Measurements from ENCODE around the gene PARVA.
"Not testable (repeated sequence)": the region's sequence is repeated elsewhere in the genome, so short reads cannot be mapped to it uniquely, and the experiment has no call there.

PARVA gene

DNA sequence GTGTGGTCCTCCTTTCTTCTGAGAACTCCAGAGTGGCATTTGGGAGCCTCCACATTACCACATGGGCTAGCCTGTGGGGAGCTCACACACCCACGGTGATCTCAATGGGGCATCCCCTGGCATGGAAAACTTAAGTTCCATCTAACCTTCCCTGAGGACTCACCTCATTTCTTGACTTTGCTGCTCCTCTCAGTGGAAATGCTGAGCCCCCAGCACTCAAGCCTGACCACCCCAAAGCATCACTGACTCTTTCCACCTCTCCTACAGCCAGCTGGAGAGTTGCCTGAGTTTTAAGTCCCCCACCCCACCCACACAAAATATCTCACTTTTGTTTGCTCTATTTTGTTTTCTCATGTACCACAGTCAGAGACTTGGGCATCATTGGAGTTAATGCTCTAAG, 23.8 kb upstream of the PARVA start:
- DNase-seq (ENCODE audit: low read depth) = no peak
- H3K4me3 ChIP-seq (replicated peaks; ENCODE audit: low read depth, low read length) = no peak overlapping the region
- TF ChIP-seq CTCF (IDR thresholded peaks at IDR 0.05; ENCODE audit: low read length, missing control alignments) = no peak

DNA sequence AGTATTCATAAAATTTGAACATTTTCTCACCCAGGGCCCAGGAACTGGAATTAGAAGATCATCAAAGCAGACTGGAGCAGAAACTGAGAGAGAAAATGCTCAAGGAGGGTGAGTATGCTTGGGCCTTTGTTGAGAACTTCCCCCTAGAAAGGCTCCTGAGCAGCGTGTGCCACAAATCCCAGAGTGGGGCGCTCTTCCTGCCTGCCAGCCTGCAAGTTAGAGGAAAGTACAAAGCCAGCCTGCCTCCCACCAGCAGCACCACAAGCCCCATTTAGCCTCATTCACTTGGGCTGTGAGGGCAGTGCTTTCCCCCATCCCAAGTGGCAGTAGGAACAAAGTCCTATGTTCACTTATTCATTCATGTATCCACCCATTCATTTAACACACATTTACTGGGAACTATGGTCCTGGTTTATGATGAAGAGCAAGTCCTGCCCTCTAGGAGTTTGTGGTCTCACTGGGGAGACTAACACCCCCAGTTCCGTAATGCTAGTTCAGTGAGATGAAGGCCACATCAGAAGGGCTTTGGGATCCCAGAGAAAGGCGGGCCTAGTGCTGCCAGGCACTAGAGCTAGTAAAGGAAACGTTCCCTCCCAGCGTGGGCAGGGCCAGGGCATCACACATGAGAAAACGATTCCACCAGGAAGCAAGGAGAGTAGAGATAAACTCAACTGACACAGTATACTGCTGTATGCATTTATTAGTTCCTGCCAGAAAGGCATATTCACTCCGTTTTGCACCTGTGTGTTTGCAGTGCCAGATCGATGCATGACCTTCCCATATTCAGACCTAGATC, 22.4 kb upstream of the PARVA start:
- TF ChIP-seq CTCF (IDR thresholded peaks at IDR 0.05; ENCODE audit: low read length, missing control alignments) = no peak
- no peak overlapping the region for H3K4me3 ChIP-seq (replicated peaks; ENCODE audit: low read depth, low read length)
- DNase-seq (ENCODE audit: low read depth) = no peak

DNA sequence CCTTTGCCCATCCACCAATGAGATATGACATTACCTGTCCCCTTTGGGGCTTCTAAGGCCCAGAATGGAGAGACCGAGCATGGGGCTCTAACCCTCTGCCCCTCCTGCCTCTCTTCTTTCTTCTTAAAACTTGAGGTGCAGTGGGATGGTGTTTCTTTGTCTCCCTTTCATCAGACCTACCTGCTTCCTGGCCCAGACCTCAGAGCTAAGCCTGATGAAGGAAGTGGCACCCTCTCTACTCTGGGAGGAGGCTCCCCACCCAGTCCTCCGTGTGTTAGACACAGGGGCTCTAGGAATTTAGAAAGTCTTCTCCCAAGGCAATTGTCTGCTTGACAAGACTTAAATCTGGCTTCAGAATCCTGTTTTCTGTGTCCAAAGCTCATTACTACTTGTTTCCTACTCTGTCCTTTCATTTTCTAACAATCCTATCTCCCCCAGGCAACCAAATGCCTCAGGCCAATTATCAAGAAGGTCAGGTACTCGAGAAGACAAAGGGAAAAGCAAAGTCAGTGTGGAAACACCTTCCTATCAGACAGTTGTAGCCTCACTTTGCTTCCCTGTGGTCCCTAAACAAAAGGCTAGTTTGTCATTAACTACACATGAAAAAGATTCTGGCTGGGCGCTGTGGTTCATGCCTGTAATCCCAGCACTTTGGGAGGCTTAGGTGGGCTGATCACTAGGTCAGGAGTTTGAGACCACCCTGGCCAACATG, 20.3 kb upstream of the PARVA start:
- H3K4me3 ChIP-seq (replicated peaks; ENCODE audit: low read depth, low read length) = no peak overlapping the region
- no peak for TF ChIP-seq CTCF (IDR thresholded peaks at IDR 0.05; ENCODE audit: low read length, missing control alignments)
- DNase-seq (ENCODE audit: low read depth) = no peak

DNA sequence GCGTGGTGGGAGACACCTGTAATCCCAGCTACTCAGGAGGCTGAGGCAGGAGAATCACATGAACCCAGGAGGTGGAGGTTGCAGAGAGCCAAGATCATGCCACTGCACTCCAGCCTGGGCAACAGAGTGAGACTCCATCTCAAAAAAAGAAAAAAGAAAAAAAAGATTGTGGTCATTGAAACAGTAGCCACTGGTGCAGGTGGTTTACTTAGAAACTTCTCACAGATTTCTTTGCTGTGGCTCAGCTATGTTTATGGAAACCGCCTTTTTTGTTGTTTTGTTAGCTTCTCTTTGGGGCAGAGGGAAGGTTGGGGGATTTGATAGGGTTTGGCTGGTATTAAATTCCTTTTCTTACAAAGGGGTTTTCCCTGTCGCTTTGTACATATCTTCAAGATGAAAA, 19.7 kb upstream of the PARVA start:
- DNase-seq (ENCODE audit: low read depth); H3K4me3 ChIP-seq (replicated peaks; ENCODE audit: low read depth, low read length): not testable (repeated sequence)

DNA sequence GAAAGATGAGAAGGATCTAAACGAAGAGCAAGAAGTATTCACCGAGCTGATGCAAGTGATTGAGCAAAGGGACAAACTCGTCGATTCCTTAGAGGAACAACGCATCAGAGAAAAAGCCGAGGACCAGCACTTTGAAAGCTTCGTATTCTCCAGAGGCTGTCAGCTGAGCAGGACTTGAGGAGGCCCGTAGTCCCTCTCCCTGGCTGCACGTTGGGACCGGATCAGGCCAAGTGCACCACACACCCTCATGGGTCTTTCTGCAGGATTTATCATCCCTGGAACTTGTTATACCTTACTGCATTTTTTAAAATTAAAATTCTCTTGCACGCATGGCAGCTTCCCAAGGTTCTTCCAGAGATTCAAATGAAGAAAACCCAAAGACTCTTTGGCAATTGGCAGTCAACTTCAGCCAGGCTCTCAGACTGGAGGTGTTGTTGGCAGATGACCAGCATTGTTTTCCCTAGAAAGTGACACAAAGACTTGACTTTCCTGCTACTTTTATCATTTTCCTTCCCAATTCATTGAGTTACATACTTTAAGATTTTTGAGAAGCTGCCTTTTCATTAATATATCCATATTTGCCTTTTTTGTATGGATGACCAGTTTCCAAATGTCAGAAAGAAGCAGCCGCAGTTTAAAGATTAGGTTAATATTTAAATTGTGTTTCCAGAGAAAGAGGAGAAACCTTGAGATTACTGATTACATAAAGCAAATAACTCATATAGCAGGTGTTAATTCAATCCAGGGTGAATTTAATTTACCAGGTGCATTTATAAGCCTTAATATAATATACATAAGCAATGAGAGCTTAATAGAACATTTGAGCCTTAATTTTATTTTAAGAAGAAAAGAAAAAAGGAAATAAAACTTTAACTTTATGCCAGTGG, 18.8 kb upstream of the PARVA start:
- no peak overlapping the region for H3K4me3 ChIP-seq (replicated peaks; ENCODE audit: low read depth, low read length)
- DNase-seq (ENCODE audit: low read depth) = no peak
- no peak for TF ChIP-seq CTCF (IDR thresholded peaks at IDR 0.05; ENCODE audit: low read length, missing control alignments)

DNA sequence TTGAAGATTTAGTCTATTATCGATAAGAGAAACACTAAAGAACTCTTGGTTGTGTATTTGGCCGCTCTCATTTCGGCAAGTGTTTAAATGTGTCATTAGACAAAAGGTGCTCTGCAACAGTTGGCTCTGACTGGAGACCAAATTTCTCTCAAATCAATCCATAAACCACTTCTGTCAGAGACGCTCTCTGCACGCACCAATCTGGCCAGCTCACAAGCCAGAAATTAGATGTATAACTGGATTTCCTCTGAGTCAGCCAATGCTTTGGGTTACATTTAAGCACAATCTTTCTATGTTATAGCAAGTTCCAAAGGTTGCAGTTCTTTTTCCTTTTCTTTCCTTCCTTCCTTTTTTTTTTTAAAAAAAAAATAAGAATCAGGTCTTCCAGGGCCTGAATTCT, 17.6 kb upstream of the PARVA start:
- no peak for DNase-seq (ENCODE audit: low read depth)
- H3K4me3 ChIP-seq (replicated peaks; ENCODE audit: low read depth, low read length) = no peak overlapping the region
- no peak for TF ChIP-seq CTCF (IDR thresholded peaks at IDR 0.05; ENCODE audit: low read length, missing control alignments)

- DNase-seq (ENCODE audit: low read depth) = no peak
- no peak for TF ChIP-seq CTCF (IDR thresholded peaks at IDR 0.05; ENCODE audit: low read length, missing control alignments)
- no peak overlapping the region for H3K4me3 ChIP-seq (replicated peaks; ENCODE audit: low read depth, low read length)
These were observed 15.7 kb upstream of the PARVA start for GRCh38 chr11:12361682-12362081.

Data from fibroblast of pulmonary artery (primary cell).